Measurements from ENCODE around the gene CALM1. TPM values are rescaled to one million over a fixed set of nuclear protein-coding genes. Genes with fewer than 3 reads are reported as not detected.

Gene CALM1
- total and polyA plus RNA-seq, 2 donors from 2014 or later, result 328 to 469 TPM

GRCh38 chr14:90405755-90406154, 8.9 kb downstream of the CALM1 start:
- FAIRE-seq, result no peak
- no peaks in the 10 kb centered on the region for H3K27me3 ChIP-seq (ENCODE audit: control insufficient read depth, insufficient read depth, low read length)
- H3K27ac ChIP-seq (ENCODE audit: low read depth in 2 of 2, low read length in 2 of 2), result peak overlapping the region; percentile 15 to 44
- DNase-seq, result peak in 3 of 5 donors; percentile 44 to 91 (median 83)
- H3K4me3 ChIP-seq (ENCODE audit: low read length in 3 of 3), result no peak overlapping the region
- H3K36me3 ChIP-seq (ENCODE audit: control insufficient read depth in 2 of 3, insufficient read depth in 3 of 3, low read length in 3 of 3), result peaks cover 16 to 49% (median 37%) of the 10 kb centered on the region in 3 donors
- H3K9ac ChIP-seq (ENCODE audit: low read length in 3 of 3), result no peak overlapping the region
- intact Hi-C loops (cut with DNase I), result loop anchor here (10.0 kb wide), 1 partner anchor 289 kb away; no protein-coding TSS in a partner anchor
- H3K4me1 ChIP-seq (ENCODE audit: control insufficient read depth in 2 of 3, insufficient read depth in 2 of 3, low read depth in 1 of 3, low read length in 3 of 3), result peaks cover 5 to 35% (median 12%) of the 10 kb centered on the region in 3 donors
- no peaks in the 10 kb centered on the region for H3K9me3 ChIP-seq (ENCODE audit: control insufficient read depth in 2 of 3, insufficient read depth in 1 of 3, low read length in 3 of 3)
- TF ChIP-seq CTCF (IDR thresholded peaks at IDR 0.05; ENCODE audit: borderline replicate concordance, extremely low read depth, insufficient read depth), result no peak

GRCh38 chr14:90406384-90406798, 9.6 kb downstream of the CALM1 start:
- DNase-seq (peak in 3 of 5 donors; percentile 59 to 76 (median 75)), FAIRE-seq (no peak)
- peaks cover 5 to 32% (median 12%) of the 10 kb centered on the region in 3 donors for H3K4me1 ChIP-seq (ENCODE audit: control insufficient read depth in 2 of 3, insufficient read depth in 2 of 3, low read depth in 1 of 3, low read length in 3 of 3)
- H3K27me3 ChIP-seq (ENCODE audit: control insufficient read depth, insufficient read depth, low read length), result no peaks in the 10 kb centered on the region
- no peak for TF ChIP-seq CTCF (IDR thresholded peaks at IDR 0.05; ENCODE audit: borderline replicate concordance, extremely low read depth, insufficient read depth)
- intact Hi-C loops (cut with DNase I), result loop anchor here (10.0 kb wide), 1 partner anchor 288 kb away; no protein-coding TSS in a partner anchor
- no peaks in the 10 kb centered on the region for H3K9me3 ChIP-seq (ENCODE audit: control insufficient read depth in 2 of 3, insufficient read depth in 1 of 3, low read length in 3 of 3)
- no peak overlapping the region for H3K9ac ChIP-seq (ENCODE audit: low read length in 3 of 3)
- peaks cover 14 to 42% (median 31%) of the 10 kb centered on the region in 3 donors for H3K36me3 ChIP-seq (ENCODE audit: control insufficient read depth in 2 of 3, insufficient read depth in 3 of 3, low read length in 3 of 3)
- H3K4me3 ChIP-seq (ENCODE audit: low read length in 3 of 3), result no peak overlapping the region
- peak overlapping the region; percentile 15 to 43 for H3K27ac ChIP-seq (ENCODE audit: low read depth in 2 of 2, low read length in 2 of 2)

GRCh38 chr14:90407230-90407629, 10.4 kb downstream of the CALM1 start:
- FAIRE-seq (no peak), DNase-seq (no peak)
- Histone ChIP-seq H3K9ac (ENCODE audit: low read length in 3 of 3) (no peak overlapping the region), H3K27ac (ENCODE audit: low read depth in 2 of 2, low read length in 2 of 2) (peak overlapping the region; percentile 15 to 43), H3K36me3 (ENCODE audit: control insufficient read depth in 2 of 3, insufficient read depth in 3 of 3, low read length in 3 of 3) (peaks cover 11 to 34% (median 27%) of the 10 kb centered on the region in 3 donors), H3K4me1 (ENCODE audit: control insufficient read depth in 2 of 3, insufficient read depth in 2 of 3, low read depth in 1 of 3, low read length in 3 of 3) (peaks cover 5 to 28% (median 12%) of the 10 kb centered on the region in 3 donors), H3K9me3 (ENCODE audit: control insufficient read depth in 2 of 3, insufficient read depth in 1 of 3, low read length in 3 of 3) (no peaks in the 10 kb centered on the region), H3K4me3 (ENCODE audit: low read length in 3 of 3) (no peak overlapping the region), H3K27me3 (ENCODE audit: control insufficient read depth, insufficient read depth, low read length) (no peaks in the 10 kb centered on the region)
- no peak for TF ChIP-seq CTCF (IDR thresholded peaks at IDR 0.05; ENCODE audit: borderline replicate concordance, extremely low read depth, insufficient read depth)
- intact Hi-C loops (cut with DNase I), result loop anchor here (10.0 kb wide), 1 partner anchor 288 kb away; no protein-coding TSS in a partner anchor
